HepG2 (cell line): ENCODE measurements around the gene B3GALNT2. TPM values are rescaled to one million over a fixed set of nuclear protein-coding genes. Genes with fewer than 3 reads are reported as not detected.
A peak's percentile ranks its signal among the peaks of the same experiment; 100 is the strongest.

ENCODE experiments used
- ATAC-seq: fragments of 200-7000 bp; cut with Tn5 transposase; 3 replicates; pipeline ENCODE4 v1.9.1; 2020; ENCODE audit warnings: mild to moderate bottlenecking, moderate library complexity
- BruUV-seq: library from RNA; stranded (reverse); fragments of 400-500 nt; replicated peaks from 2 replicates; lab custom pipeline; 2021; lab: Mats Ljungman, UMichigan
- CTCF ChIA-PET: fragments of 300-600 bp; formaldehyde crosslinking; extraction: SDS; loops from one replicate; lab custom pipeline; 2021; ENCODE audit warnings: low total read pairs, inconsistent platforms, low intra/inter-chr PET ratio; lab: Yijun Ruan, JAX
- POLR2A ChIA-PET: fragments of 350-600 bp; sonication (Branson Sonifier 250); formaldehyde crosslinking; loops from one replicate; lab custom pipeline; 2020; ENCODE audit warnings: antibody characterized with exemption, inconsistent platforms; lab: Yijun Ruan, JAX
- DNase-seq: peaks from one replicate; pipeline ENCODE4 v3.0.0-alpha.2; 2015; ENCODE audit warnings: low spot score
- FAIRE-seq: peaks from 3 replicates; lab custom pipeline; 2011; peaks lifted over from hg19 to GRCh38; lab: Jason Lieb, UNC
- H2AFZ ChIP-seq: one replicate; pipeline ENCODE4 v1.6.1; 2011; ENCODE audit warnings: low read length, inconsistent platforms
- H3K27ac ChIP-seq: fragments of 300-600 bp; 3 replicates; pipeline ENCODE4 v1.8.0; 2011; ENCODE audit warnings: mixed run types, mild to moderate bottlenecking, mixed read lengths, low read length, inconsistent platforms; ENCODE audit not compliant: insufficient read depth; ENCODE audit errors: extremely low read length
- H3K27me3 ChIP-seq, 2 experiments: fragments of 200-600 bp in 1 of 2; 2 replicates in 1 of 2; 3 replicates in 1 of 2; pipeline versions ENCODE4 v1.6.0 to v1.8.0; 2011; ENCODE audit warnings: low read length in 2 of 2, mild to moderate bottlenecking in 2 of 2, moderate library complexity in 2 of 2, inconsistent platforms in 1 of 2; ENCODE audit not compliant: insufficient read depth in 2 of 2, control insufficient read depth in 1 of 2
- H3K36me3 ChIP-seq, 2 experiments: fragments of 200-600 bp in 1 of 2; replicated peaks in 1 of 2; 2 replicates in 1 of 2; 3 replicates in 1 of 2; pipeline versions ENCODE4 v1.5.1 to v1.8.0; 2011; ENCODE audit warnings: low read length in 2 of 2, inconsistent platforms in 1 of 2; ENCODE audit not compliant: insufficient read depth in 2 of 2, control insufficient read depth in 1 of 2
- H3K4me1 ChIP-seq: 2 replicates; pipeline ENCODE4 v1.5.1; 2012; ENCODE audit warnings: low read length, inconsistent platforms; ENCODE audit not compliant: insufficient read depth
- H3K4me2 ChIP-seq: 2 replicates; pipeline ENCODE4 v1.6.0; 2011; ENCODE audit warnings: low read depth, low read length, inconsistent platforms
- H3K4me3 ChIP-seq, 3 experiments: fragments of 200-600 bp in 1 of 3; sonication (generic), shearing (Covaris generic) in 1 of 3; replicated peaks in 1 of 3; 2 replicates each; pipeline ENCODE4 v1.5.1; 2011 to 2016; ENCODE audit warnings: low read length in 3 of 3, inconsistent platforms in 2 of 3, low read depth in 2 of 3, mild to moderate bottlenecking in 2 of 3, control low read depth in 1 of 3, mixed read lengths in 1 of 3; ENCODE audit not compliant: insufficient read depth in 1 of 3
- H3K79me2 ChIP-seq: one replicate; pipeline ENCODE4 v1.6.1; 2011; ENCODE audit warnings: low read length, inconsistent platforms; ENCODE audit not compliant: insufficient read depth
- H3K9ac ChIP-seq: 2 replicates; pipeline ENCODE4 v1.6.0; 2011; ENCODE audit warnings: mild to moderate bottlenecking, low read depth, low read length, inconsistent platforms; ENCODE audit not compliant: insufficient read depth
- H3K9me3 ChIP-seq: 2 replicates; pipeline ENCODE4 v1.5.1; 2012; ENCODE audit warnings: mild to moderate bottlenecking, low read length
- H4K20me1 ChIP-seq: 2 replicates; pipeline ENCODE4 v1.6.0; 2011; ENCODE audit warnings: inconsistent platforms, mild to moderate bottlenecking, low read length, moderate library complexity; ENCODE audit not compliant: insufficient read depth
- ARNTL ChIP-seq: sonication (generic); formaldehyde crosslinking; IDR thresholded peaks from 2 replicates; pipeline ENCODE4 v1.4.0; 2020; ENCODE audit warnings: mild to moderate bottlenecking, missing genetic modification reagents
- ATF7-NPFF ChIP-seq: sonication (generic); formaldehyde crosslinking; IDR thresholded peaks from 2 replicates; pipeline ENCODE4 v1.8.1; 2023; ENCODE audit warnings: mild to moderate bottlenecking, low read depth, missing genetic modification reagents, moderate library complexity
- MAFK ChIP-seq, 2 experiments: IDR thresholded peaks in 1 of 2; conservative IDR thresholded peaks in 1 of 2; 2 replicates each; pipeline ENCODE4 v1.6.1; 2011; ENCODE audit warnings: improper control_type of control experiment in 2 of 2, low read length in 2 of 2
- MAZ ChIP-seq, 2 experiments: sonication (generic) in 1 of 2; formaldehyde crosslinking in 1 of 2; IDR thresholded peaks; 2 replicates each; pipeline versions ENCODE4 v1.5.0 to v1.6.1; 2012 to 2020; ENCODE audit warnings: low read depth in 2 of 2, mild to moderate bottlenecking in 2 of 2, borderline replicate concordance in 1 of 2, improper control_type of control experiment in 1 of 2, low read length in 1 of 2, missing genetic modification reagents in 1 of 2, moderate library complexity in 1 of 2
- MEIS2 ChIP-seq: sonication (generic); formaldehyde crosslinking; IDR thresholded peaks from 2 replicates; pipeline ENCODE4 v1.9.0; 2021; ENCODE audit warnings: mild to moderate bottlenecking, missing genetic modification reagents
- RARA ChIP-seq: IDR thresholded peaks from 2 replicates; pipeline ENCODE4 v1.6.1; 2016; ENCODE audit warnings: missing genetic modification reagents, missing compliant biosample characterization
- TGIF2 ChIP-seq: IDR thresholded peaks from 2 replicates; pipeline ENCODE4 v1.6.1; 2016; ENCODE audit warnings: control low read depth, missing compliant biosample characterization
- ZNF691 ChIP-seq: sonication (generic); formaldehyde crosslinking; IDR thresholded peaks from 2 replicates; pipeline ENCODE4 v1.4.0; 2020; ENCODE audit warnings: missing genetic modification reagents, low read depth, mild to moderate bottlenecking, borderline replicate concordance
- WGBS: methylation state at CpG from one replicate; pipeline ENCODE4 v1.1.6; 2017; ENCODE audit warnings: low lambda C conversion rate; 5-methylcytosine and 5-hydroxymethylcytosine counted together
- in situ Hi-C: cut with HindIII; loops from 2 replicates; pipeline ENCODE4 v1.10.0; 2017; ENCODE audit warnings: low pct_unique_long_range_greater_than_20kb; ENCODE audit not compliant: extremely low pct_ligation_motif_present
- intact Hi-C: fragments of 100-400 bp; cut with micrococcal nuclease; formaldehyde crosslinking; loops from one replicate; pipeline ENCODE4 v1.10.0; 2022; ENCODE audit not compliant: unreplicated experiment
- polyA plus RNA-seq, 8 experiments: library from polyadenylated mRNA; depleted of rRNA in 3 of 8; stranded (reverse) in 7 of 8; unstranded in 1 of 8; fragments of >200 nt; fragmentation: Illumina TruSeq in 4 of 8; extraction: Trizol in 4 of 8; gene quantifications; 2 replicates each; pipeline versions ENCODE4 v1.2.1 to v1.2.3, GENCODE V29; 2011 to 2016; ENCODE audit warnings: low read depth in 4 of 8, missing spikeins in 1 of 8, mixed read lengths in 1 of 8; ENCODE audit not compliant: insufficient read depth in 1 of 8
- total RNA-seq, 5 experiments: library from RNA; depleted of rRNA; stranded (reverse); fragments of >200 nt; fragmentation: Illumina TruSeq; extraction: Trizol; gene quantifications; 2 replicates each; pipeline ENCODE4 v1.2.3, GENCODE V29; 2016; ENCODE audit warnings: low read depth in 1 of 5

The B3GALNT2 gene
- total and polyA plus RNA-seq, 2 of the 13 experiments (the other 11 are each of a cell fraction or from before 2014, with no cell fraction given) = 16.5 to 28.9 TPM

DNA sequence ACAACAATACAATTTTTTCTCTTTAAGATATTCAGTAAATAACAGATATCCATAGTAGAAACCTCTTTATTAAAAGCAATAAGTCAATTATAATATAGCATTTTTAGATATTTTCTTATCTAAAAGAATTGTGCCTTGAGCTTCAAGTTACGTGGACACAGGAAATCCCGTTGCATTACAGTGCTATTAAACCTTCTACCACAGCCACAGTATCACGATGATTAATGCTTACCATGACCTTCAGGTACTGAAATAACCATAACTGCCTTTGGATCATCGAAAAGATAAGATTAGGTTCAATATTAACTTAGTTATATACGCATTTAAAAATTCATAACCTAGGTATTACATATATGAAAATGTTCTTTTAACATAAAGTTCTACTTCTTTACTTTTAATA, 17.9 kb downstream of the B3GALNT2 start:
- Histone ChIP-seq H3K79me2 (no peaks in the 10 kb centered on the region), H3K27ac (no peak overlapping the region), H3K4me2 (no peak overlapping the region), H3K9ac (no peak overlapping the region), H3K4me3 (no peak overlapping the region), H4K20me1 (no peaks in the 10 kb centered on the region), H3K9me3 (no peaks in the 10 kb centered on the region), H3K4me1 (no peaks in the 10 kb centered on the region), H2AFZ (no peak overlapping the region), H3K36me3 (peaks cover 12 to 60% of the 10 kb centered on the region in 2 experiments), H3K27me3 (no peaks in the 10 kb centered on the region)
- CTCF ChIA-PET = no interaction called here
- no TSS peak for BruUV-seq
- no peak for ATAC-seq
- DNase-seq = no peak
- FAIRE-seq = no peak
- POLR2A ChIA-PET = no interaction called here
- 85% methylated on average over 5 of the region's 5 CpGs for WGBS
- no peak for TF ChIP-seq ZNF691 (CRISPR knock-in tag)
- no peak for TF ChIP-seq ARNTL (CRISPR knock-in tag)
- no peak for TF ChIP-seq RARA
- no peak for TF ChIP-seq MEIS2
- TF ChIP-seq ATF7-NPFF (CRISPR knock-in tag) = no peak
- no peak for TF ChIP-seq TGIF2 (CRISPR knock-in tag)
- in situ Hi-C loops = no loop called here
- intact Hi-C loops = no loop called here

- DNase-seq = no peak
- no TSS peak for BruUV-seq
- H3K4me3 ChIP-seq = no peak overlapping the region
- H3K4me2 ChIP-seq = no peak overlapping the region
- no peaks in the 10 kb centered on the region for H3K4me1 ChIP-seq
- no peak overlapping the region for H2AFZ ChIP-seq
- no peak for ATAC-seq
- no peaks in the 10 kb centered on the region for H3K27me3 ChIP-seq
- ChIA-PET CTCF (no interaction called here), POLR2A (no interaction called here)
- peaks cover 12 to 63% of the 10 kb centered on the region in 2 experiments; a peak in 4 of 5 replicates for H3K36me3 ChIP-seq
- in situ Hi-C loops (no loop called here), intact Hi-C loops (no loop called here)
- no peaks in the 10 kb centered on the region for H4K20me1 ChIP-seq
- no peaks in the 10 kb centered on the region for H3K9me3 ChIP-seq
- H3K9ac ChIP-seq = no peak overlapping the region
- WGBS = 96% methylated on average over 2 of the region's 2 CpGs
- FAIRE-seq = no peak
- TF ChIP-seq MAZ (IDR thresholded peaks at IDR 0.05; ENCODE audit: borderline replicate concordance, low read depth, low read length) (no peak), MAZ (CRISPR knock-in tag; IDR thresholded peaks at IDR 0.05; ENCODE audit: low read depth) (no peak), MAFK (conservative IDR thresholded peaks at IDR 0.05 in 1 of 2, IDR thresholded peaks at IDR 0.05 in 1 of 2; ENCODE audit: low read length in 2 of 2) (peak in 1 of 2 experiments; percentile 54; a peak in 2 of 4 replicates)
- no peak overlapping the region for H3K27ac ChIP-seq
- no peaks in the 10 kb centered on the region for H3K79me2 ChIP-seq
Observed at GRCh38 chr1:235485558-235485957, 18.7 kb downstream of the B3GALNT2 start.
